Epithelial cell of alveolus of lung (primary cell): ENCODE data around the gene HAL. TPM values are rescaled to one million over a fixed set of nuclear protein-coding genes. Genes with fewer than 3 reads are reported as not detected.

Experiments
- total RNA-seq: library from RNA; depleted of rRNA; stranded (reverse); fragments of >200 nt; gene quantifications from 2 replicates; pipeline ENCODE4 v1.2.1, GENCODE V29; 2015

HAL gene
- total RNA-seq: 0.48 TPM in 1 of 2 replicates, not detected in the other

GRCh38 chr12:95996034-95996658 lies at the start of gene HAL:
TSS of gene HAL (minus strand) at chr12:95996344. CDS start at chr12:95995910, 434 bp downstream.

GRCh38 chr12:96035283-96036236 lies 39.4 kb upstream of the HAL start, which contains the start of gene LTA4H:
TSS of gene LTA4H (minus strand) at chr12:96035587. CDS start at chr12:96035519, 68 bp downstream.

GRCh38 chr12:95943330-95943842 lies 52.8 kb downstream of the HAL start, which contains the start of gene AMDHD1:
TSS of gene AMDHD1 (plus strand) at chr12:95943331. CDS start at chr12:95943399, 68 bp downstream.

GRCh38 chr12:95942524-95943329 lies 53.4 kb downstream of the HAL start, which contains the start of gene CCDC38:
TSS of gene CCDC38 (minus strand) at chr12:95942614. CDS start at chr12:95936509, 6,105 bp downstream.

Other genes starting within 250 kb of the HAL start
- gene NTN4, start 205.6 kb downstream of the HAL start, total RNA-seq: 1.7 and 17.3 TPM in 2 replicates
- gene SNRPF, start 137.4 kb downstream of the HAL start, total RNA-seq: 12.1 and 14.9 TPM in 2 replicates
- not detected in 2 replicates for gene CCDC38, start 53.7 kb downstream of the HAL start, total RNA-seq
- gene AMDHD1, start 53.0 kb downstream of the HAL start, total RNA-seq: 0.08 and 0.13 TPM in 2 replicates
- 64.1 and 118 TPM in 2 replicates for gene LTA4H, start 39.2 kb upstream of the HAL start, total RNA-seq
- 39.2 and 49.3 TPM in 2 replicates for gene ELK3, start 198.0 kb upstream of the HAL start, total RNA-seq